H9 (cell line): ENCODE results near the gene SLC4A5. TPM values are rescaled to one million over a fixed set of nuclear protein-coding genes. Genes with fewer than 3 reads are reported as not detected.

Experiments
- DNase-seq: peaks from one replicate; pipeline ENCODE4 v3.0.0-alpha.2; 2017
- H2AFZ ChIP-seq: one replicate; pipeline ENCODE4 v1.6.1; 2013; ENCODE audit warnings: mild to moderate bottlenecking, low read length, control low read depth, moderate library complexity
- H2AK5ac ChIP-seq: 2 replicates; pipeline ENCODE4 v1.6.1; 2013; ENCODE audit warnings: low read length, control low read depth, mixed read lengths; ENCODE audit not compliant: insufficient read length
- H2BK120ac ChIP-seq: one replicate; pipeline ENCODE4 v1.6.1; 2013; ENCODE audit warnings: low read depth, mild to moderate bottlenecking, low read length, control low read depth, inconsistent platforms; ENCODE audit not compliant: poor library complexity, severe bottlenecking
- H2BK12ac ChIP-seq: 2 replicates; pipeline ENCODE4 v1.6.1; 2013; ENCODE audit warnings: low read length, control low read depth, mixed read lengths, low read depth; ENCODE audit not compliant: insufficient read length
- H2BK15ac ChIP-seq: 2 replicates; pipeline ENCODE4 v1.6.1; 2013; ENCODE audit warnings: low read depth, low read length, control low read depth
- H2BK20ac ChIP-seq: one replicate; pipeline ENCODE4 v1.6.1; 2013; ENCODE audit warnings: low read depth, mild to moderate bottlenecking, low read length, control low read depth, inconsistent platforms; ENCODE audit not compliant: poor library complexity, severe bottlenecking
- H2BK5ac ChIP-seq: 2 replicates; pipeline ENCODE4 v1.6.1; 2013; ENCODE audit warnings: low read length, control low read depth, mixed read lengths; ENCODE audit not compliant: insufficient read length
- H3K14ac ChIP-seq: 2 replicates; pipeline ENCODE4 v1.6.1; 2013; ENCODE audit warnings: low read length, control low read depth; ENCODE audit not compliant: insufficient read depth
- H3K18ac ChIP-seq: 2 replicates; pipeline ENCODE4 v1.6.1; 2013; ENCODE audit warnings: low read depth, mild to moderate bottlenecking, mixed read lengths, low read length, control low read depth; ENCODE audit not compliant: insufficient read length
- H3K23ac ChIP-seq: 2 replicates; pipeline ENCODE4 v1.6.1; 2013; ENCODE audit warnings: low read length, control low read depth, mixed read lengths, low read depth; ENCODE audit not compliant: insufficient read length
- H3K23me2 ChIP-seq: 2 replicates; pipeline ENCODE4 v1.6.1; 2013; ENCODE audit warnings: low read depth, mild to moderate bottlenecking, mixed read lengths, low read length, control low read depth; ENCODE audit not compliant: insufficient read length, poor library complexity, severe bottlenecking
- H3K27ac ChIP-seq: 2 replicates; pipeline ENCODE4 v1.5.1; 2013; ENCODE audit warnings: low read length, control low read depth, mixed read lengths, low read depth; ENCODE audit not compliant: insufficient read length
- H3K27me3 ChIP-seq: 2 replicates; pipeline ENCODE4 v1.6.1; 2013; ENCODE audit warnings: low read length, control low read depth, inconsistent platforms; ENCODE audit not compliant: insufficient read depth
- H3K4ac ChIP-seq: 2 replicates; pipeline ENCODE4 v1.6.1; 2013; ENCODE audit warnings: low read depth, mild to moderate bottlenecking, control low read depth, inconsistent platforms, low read length, moderate library complexity
- H3K4me1 ChIP-seq: 2 replicates; pipeline ENCODE4 v1.6.1; 2013; ENCODE audit warnings: low read length, control low read depth, inconsistent platforms; ENCODE audit not compliant: insufficient read depth
- H3K4me2 ChIP-seq: 2 replicates; pipeline ENCODE4 v1.6.1; 2013; ENCODE audit warnings: low read length, control low read depth, mixed read lengths; ENCODE audit not compliant: insufficient read length, insufficient read depth
- H3K56ac ChIP-seq: 2 replicates; pipeline ENCODE4 v1.6.1; 2013; ENCODE audit warnings: low read depth, mild to moderate bottlenecking, mixed read lengths, low read length, control low read depth; ENCODE audit not compliant: insufficient read length
- H3K79me1 ChIP-seq: 2 replicates; pipeline ENCODE4 v1.6.1; 2013; ENCODE audit warnings: low read depth, mild to moderate bottlenecking, moderate library complexity, low read length, control low read depth, inconsistent platforms; ENCODE audit not compliant: insufficient read depth, poor library complexity, severe bottlenecking
- H3K79me2 ChIP-seq: 2 replicates; pipeline ENCODE4 v1.6.1; 2013; ENCODE audit warnings: low read length, control low read depth, inconsistent platforms; ENCODE audit not compliant: insufficient read depth
- H3K9ac ChIP-seq: 2 replicates; pipeline ENCODE4 v1.6.1; 2013; ENCODE audit warnings: low read length, control low read depth, mixed read lengths; ENCODE audit not compliant: insufficient read length; ENCODE audit errors: extremely low read depth
- H3K9me3 ChIP-seq: one replicate; pipeline ENCODE4 v1.6.1; 2013; ENCODE audit warnings: low read depth, low read length, inconsistent platforms; ENCODE audit not compliant: control insufficient read depth
- H3T11ph ChIP-seq: one replicate; pipeline ENCODE4 v1.6.1; 2013; ENCODE audit warnings: mild to moderate bottlenecking, low read length, control low read depth, inconsistent platforms
- H4K20me1 ChIP-seq: one replicate; pipeline ENCODE4 v1.6.1; 2013; ENCODE audit not compliant: control insufficient read depth, insufficient read length, insufficient read depth
- H4K5ac ChIP-seq: 2 replicates; pipeline ENCODE4 v1.6.1; 2013; ENCODE audit warnings: low read depth, mild to moderate bottlenecking, mixed read lengths, low read length, control low read depth; ENCODE audit not compliant: insufficient read length
- H4K8ac ChIP-seq: replicated peaks from 2 replicates; pipeline ENCODE4 v1.6.1; 2013; ENCODE audit warnings: low read length, control low read depth, mixed read lengths, low read depth; ENCODE audit not compliant: insufficient read length
- H4K91ac ChIP-seq: 2 replicates; pipeline ENCODE4 v1.6.1; 2013; ENCODE audit warnings: low read depth, mild to moderate bottlenecking, moderate library complexity, mixed read lengths, low read length, control low read depth; ENCODE audit not compliant: insufficient read length
- H3K27ac Mint-ChIP-seq, 3 experiments: 2 replicates in 2 of 3; 3 replicates in 1 of 3; pipeline ENCODE4 v1.8.0; 2020 to 2021; ENCODE audit warnings: mixed read lengths in 3 of 3, mild to moderate bottlenecking in 1 of 3, moderate library complexity in 1 of 3
- H3K27me3 Mint-ChIP-seq: 2 replicates; pipeline ENCODE4 v1.8.0; 2021; ENCODE audit warnings: low read depth, mild to moderate bottlenecking, moderate library complexity, mixed read lengths
- H3K36me3 Mint-ChIP-seq, 3 experiments: 2 replicates in 2 of 3; 3 replicates in 1 of 3; pipeline ENCODE4 v1.8.0; 2020 to 2021; ENCODE audit warnings: low read depth in 3 of 3, mixed read lengths in 3 of 3; ENCODE audit not compliant: insufficient read depth in 1 of 3
- H3K4me1 Mint-ChIP-seq, 2 experiments: 2 replicates each; pipeline ENCODE4 v1.8.0; 2020; ENCODE audit warnings: mixed read lengths in 2 of 2
- H3K4me3 Mint-ChIP-seq, 2 experiments: 2 replicates in 1 of 2; 3 replicates in 1 of 2; pipeline ENCODE4 v1.8.0; 2020 to 2021; ENCODE audit warnings: mild to moderate bottlenecking in 2 of 2, mixed read lengths in 2 of 2, moderate library complexity in 1 of 2
- H3K9me3 Mint-ChIP-seq, 2 experiments: 2 replicates in 1 of 2; 3 replicates in 1 of 2; pipeline ENCODE4 v1.8.0; 2020; ENCODE audit warnings: mild to moderate bottlenecking in 2 of 2, mixed read lengths in 2 of 2, moderate library complexity in 1 of 2
- total RNA-seq: library from RNA; stranded (reverse); gene quantifications from 2 replicates; pipeline ENCODE4 v1.2.1, GENCODE V29; 2021
- TF ChIP-seq, protein P1 (sequence below): fragments of 200-600 bp; sonication (generic); conservative IDR thresholded peaks from 3 replicates; pipeline ENCODE4 v1.8.0; 2021; ENCODE audit warnings: antibody characterized with exemption, mild to moderate bottlenecking

Gene SLC4A5
- total RNA-seq, 1 experiment from 2014 or later, result 0.50 TPM

DNA sequence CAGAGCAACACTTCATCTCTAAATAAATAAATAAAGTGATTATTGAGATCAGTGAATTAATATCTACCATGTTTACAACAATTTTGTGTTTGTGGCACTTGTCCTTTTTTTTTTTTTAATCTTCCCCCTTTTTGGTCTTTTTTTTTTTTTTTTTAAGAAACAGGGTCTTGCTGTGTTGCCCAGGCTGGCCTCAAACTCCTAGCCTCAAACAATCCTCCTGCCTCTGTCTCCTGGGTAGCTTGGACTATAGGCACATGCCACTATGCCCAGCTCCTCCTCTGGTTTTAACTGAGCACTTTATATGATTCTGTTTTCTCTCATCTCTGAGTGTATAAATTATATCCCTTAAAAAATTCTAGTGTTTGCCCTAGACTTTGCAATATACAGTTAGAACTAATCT, 30.3 kb downstream of the SLC4A5 start:
- Mint-ChIP-seq H3K9me3 (peaks cover 0 to 2% of the 10 kb centered on the region in 2 experiments; a peak in 1 of 5 replicates), H3K36me3 (peaks cover 0 to under 1% (median 0%) of the 10 kb centered on the region in 3 experiments; a peak in 1 of 7 replicates), H3K4me3 (no peak overlapping the region), H3K27ac (no peak overlapping the region), H3K4me1 (peaks cover 4 to 8% of the 10 kb centered on the region in 2 experiments), H3K27me3 (no peaks in the 10 kb centered on the region; the same call in none of the 2 replicates)
- Histone ChIP-seq H2BK120ac (no peak overlapping the region), H3K9me3 (no peaks in the 10 kb centered on the region), H4K5ac (no peak overlapping the region), H2BK12ac (no peak overlapping the region), H2AK5ac (no peak overlapping the region), H3K18ac (no peak overlapping the region), H3K79me2 (no peaks in the 10 kb centered on the region), H3K4me2 (no peak overlapping the region), H3K56ac (no peak overlapping the region), H2BK5ac (no peak overlapping the region), H3K27me3 (no peaks in the 10 kb centered on the region), H4K8ac (no peak overlapping the region), H2BK15ac (no peak overlapping the region), H3K4ac (no peak overlapping the region), H3T11ph (no peak overlapping the region), H4K91ac (no peak overlapping the region), H3K79me1 (no peaks in the 10 kb centered on the region), H3K9ac (no peak overlapping the region), H3K14ac (no peak overlapping the region), H4K20me1 (no peaks in the 10 kb centered on the region), H3K23ac (no peak overlapping the region), H3K4me1 (no peaks in the 10 kb centered on the region; the same call in 1 of the 2 replicates), H2BK20ac (no peak overlapping the region), H3K23me2 (no peaks in the 10 kb centered on the region), H2AFZ (no peak overlapping the region), H3K27ac (no peak overlapping the region)
- DNase-seq, result no peak
- TF ChIP-seq, protein P1, sequence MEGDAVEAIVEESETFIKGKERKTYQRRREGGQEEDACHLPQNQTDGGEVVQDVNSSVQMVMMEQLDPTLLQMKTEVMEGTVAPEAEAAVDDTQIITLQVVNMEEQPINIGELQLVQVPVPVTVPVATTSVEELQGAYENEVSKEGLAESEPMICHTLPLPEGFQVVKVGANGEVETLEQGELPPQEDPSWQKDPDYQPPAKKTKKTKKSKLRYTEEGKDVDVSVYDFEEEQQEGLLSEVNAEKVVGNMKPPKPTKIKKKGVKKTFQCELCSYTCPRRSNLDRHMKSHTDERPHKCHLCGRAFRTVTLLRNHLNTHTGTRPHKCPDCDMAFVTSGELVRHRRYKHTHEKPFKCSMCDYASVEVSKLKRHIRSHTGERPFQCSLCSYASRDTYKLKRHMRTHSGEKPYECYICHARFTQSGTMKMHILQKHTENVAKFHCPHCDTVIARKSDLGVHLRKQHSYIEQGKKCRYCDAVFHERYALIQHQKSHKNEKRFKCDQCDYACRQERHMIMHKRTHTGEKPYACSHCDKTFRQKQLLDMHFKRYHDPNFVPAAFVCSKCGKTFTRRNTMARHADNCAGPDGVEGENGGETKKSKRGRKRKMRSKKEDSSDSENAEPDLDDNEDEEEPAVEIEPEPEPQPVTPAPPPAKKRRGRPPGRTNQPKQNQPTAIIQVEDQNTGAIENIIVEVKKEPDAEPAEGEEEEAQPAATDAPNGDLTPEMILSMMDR, result no peak
